Measurements from ENCODE around the gene TMEM242. TPM values are rescaled to one million over a fixed set of nuclear protein-coding genes. Genes with fewer than 3 reads are reported as not detected.

Gene TMEM242
- total and polyA plus RNA-seq, 2 donors (not counting 3 experiments of a cell fraction or from before 2014, with no cell fraction given) = 5.3 to 15.5 TPM

DNA sequence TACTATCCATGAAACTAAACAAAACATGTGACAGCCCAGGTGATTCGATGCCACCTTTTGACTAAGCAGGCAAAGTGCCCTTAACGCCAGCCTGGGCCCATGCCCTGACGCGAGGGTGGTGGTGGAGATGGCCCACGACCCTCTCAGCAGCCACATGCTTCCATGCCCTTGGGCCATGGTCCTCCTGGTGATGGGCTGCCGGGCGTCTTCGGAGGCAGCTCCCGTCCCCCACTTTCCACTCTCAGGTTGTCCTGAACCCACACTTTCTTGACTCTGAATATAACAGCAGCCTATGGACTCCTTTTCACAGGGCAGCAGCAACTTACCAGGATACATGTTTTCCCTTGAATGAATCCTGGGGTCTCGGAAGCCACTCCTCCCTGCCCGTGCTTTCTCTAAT lies 33.6 kb downstream of the TMEM242 start:
- peaks cover 4 to 9% of the 10 kb centered on the region in 2 experiments for H3K36me3 ChIP-seq (ENCODE audit: control insufficient read depth in 2 of 2, extremely low read depth in 1 of 2, insufficient read depth in 2 of 2, low read length in 2 of 2)
- no TSS peak for BruUV-seq (replicated peaks)
- no peaks in the 10 kb centered on the region for H3K9me3 ChIP-seq (replicated peaks; ENCODE audit: control insufficient read depth, insufficient read depth, low read length)
- H3K9me1 ChIP-seq (replicated peaks; ENCODE audit: control insufficient read depth, extremely low read depth, insufficient read depth, low read length) = no peaks in the 10 kb centered on the region
- ChIA-PET POLR2A (no interaction called here), CTCF (interaction anchor here (1.2 to 2.7 kb wide), 2 partner anchors 13 to 15 kb away, joined by 4 to 13 read pairs; no protein-coding TSS in a partner anchor)
- no peaks in the 10 kb centered on the region for H3K27me3 ChIP-seq (ENCODE audit: control insufficient read depth in 2 of 2, insufficient read depth in 2 of 2, low read length in 2 of 2)
- no peak for DNase-seq (ENCODE audit: low read depth, low spot score)
- H3K4me1 ChIP-seq (ENCODE audit: control insufficient read depth, extremely low read depth, insufficient read depth, low read length) = no peaks in the 10 kb centered on the region
- intact Hi-C loops (cut with micrococcal nuclease) = no loop called here
- no peak overlapping the region for H2AFZ ChIP-seq (ENCODE audit: low read depth, low read length)
- no peak overlapping the region for H3K4me2 ChIP-seq (ENCODE audit: insufficient read depth, low read length)
- dilution Hi-C loops (cut with MboI; ENCODE audit: extremely low pct_ligation_motif_present, low sequenced_read_pairs) = no loop called here
- H3K79me2 ChIP-seq (ENCODE audit: control insufficient read depth, insufficient read depth, low read length) = no peaks in the 10 kb centered on the region
- no peak for TF ChIP-seq JUN (IDR thresholded peaks at IDR 0.05; ENCODE audit: borderline replicate concordance, insufficient read depth, insufficient read length, low read depth)
- TF ChIP-seq POLR2AphosphoS5 (IDR thresholded peaks at IDR 0.05; ENCODE audit: insufficient read depth, low read depth, low read length) = no peak
- TF ChIP-seq, protein P1, sequence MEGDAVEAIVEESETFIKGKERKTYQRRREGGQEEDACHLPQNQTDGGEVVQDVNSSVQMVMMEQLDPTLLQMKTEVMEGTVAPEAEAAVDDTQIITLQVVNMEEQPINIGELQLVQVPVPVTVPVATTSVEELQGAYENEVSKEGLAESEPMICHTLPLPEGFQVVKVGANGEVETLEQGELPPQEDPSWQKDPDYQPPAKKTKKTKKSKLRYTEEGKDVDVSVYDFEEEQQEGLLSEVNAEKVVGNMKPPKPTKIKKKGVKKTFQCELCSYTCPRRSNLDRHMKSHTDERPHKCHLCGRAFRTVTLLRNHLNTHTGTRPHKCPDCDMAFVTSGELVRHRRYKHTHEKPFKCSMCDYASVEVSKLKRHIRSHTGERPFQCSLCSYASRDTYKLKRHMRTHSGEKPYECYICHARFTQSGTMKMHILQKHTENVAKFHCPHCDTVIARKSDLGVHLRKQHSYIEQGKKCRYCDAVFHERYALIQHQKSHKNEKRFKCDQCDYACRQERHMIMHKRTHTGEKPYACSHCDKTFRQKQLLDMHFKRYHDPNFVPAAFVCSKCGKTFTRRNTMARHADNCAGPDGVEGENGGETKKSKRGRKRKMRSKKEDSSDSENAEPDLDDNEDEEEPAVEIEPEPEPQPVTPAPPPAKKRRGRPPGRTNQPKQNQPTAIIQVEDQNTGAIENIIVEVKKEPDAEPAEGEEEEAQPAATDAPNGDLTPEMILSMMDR (IDR thresholded peaks at IDR 0.05; ENCODE audit: extremely low read depth in 1 of 2, insufficient read depth in 1 of 2, low read depth in 1 of 2, low read length in 2 of 2) = no peak
- TF ChIP-seq, protein P2, sequence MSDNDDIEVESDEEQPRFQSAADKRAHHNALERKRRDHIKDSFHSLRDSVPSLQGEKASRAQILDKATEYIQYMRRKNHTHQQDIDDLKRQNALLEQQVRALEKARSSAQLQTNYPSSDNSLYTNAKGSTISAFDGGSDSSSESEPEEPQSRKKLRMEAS (IDR thresholded peaks at IDR 0.05; ENCODE audit: insufficient read depth, insufficient read length) = no peak
- no peak for TF ChIP-seq POLR2A (IDR thresholded peaks at IDR 0.05; ENCODE audit: low read depth, low read length)
- no peak for TF ChIP-seq MYC (IDR thresholded peaks at IDR 0.05; ENCODE audit: low read depth, low read length)
- no peak for TF ChIP-seq GATA2 (IDR thresholded peaks at IDR 0.05; ENCODE audit: insufficient read depth, insufficient read length, low read depth, low read length)
- TF ChIP-seq FOS (IDR thresholded peaks at IDR 0.05; ENCODE audit: borderline replicate concordance, insufficient read depth, low read length) = no peak
- TF ChIP-seq EZH2 (IDR thresholded peaks at IDR 0.05; ENCODE audit: borderline replicate concordance, low read depth, low read length, severe bottlenecking) = no peak
- no peak overlapping the region for H3K27ac ChIP-seq (ENCODE audit: insufficient read depth, low read depth, low read length)
- no peaks in the 10 kb centered on the region for H4K20me1 ChIP-seq (replicated peaks; ENCODE audit: control insufficient read depth, extremely low read depth, insufficient read depth, low read length)
- no peak overlapping the region for H3K9ac ChIP-seq (replicated peaks; ENCODE audit: extremely low read depth, insufficient read depth, low read length)
- FAIRE-seq = no peak
- H3K4me3 ChIP-seq (replicated peaks in 1 of 3; ENCODE audit: insufficient read depth in 1 of 3, low read depth in 1 of 3, low read length in 3 of 3) = no peak overlapping the region

All from endothelial cell of umbilical vein (primary cell).